Coronary artery (tissue), 2 donors: Measurements from ENCODE around the gene CLIP1.
"Not testable (repeated sequence)": the region's sequence is repeated elsewhere in the genome, so short reads cannot be mapped to it uniquely, and the experiment has no call there.

ENCODE experiments used
- DNase-seq: peaks from one replicate; pipeline ENCODE4 v3.0.0-alpha.2; 2017; ENCODE audit warnings: low spot score
- H3K27ac ChIP-seq, 2 donors: fragments of 200-600 bp; sonication (generic); one replicate each; pipeline ENCODE4 v1.5.1; 2016 to 2019
- H3K4me3 ChIP-seq: fragments of 200-600 bp; sonication (generic); 2 replicates; pipeline ENCODE4 v1.5.1; 2016; ENCODE audit warnings: mild to moderate bottlenecking, moderate library complexity
- CTCF ChIP-seq: fragments of 200-600 bp; sonication (generic); IDR thresholded peaks from one replicate; pipeline ENCODE4 v1.5.1; 2019; ENCODE audit warnings: antibody characterized with exemption

CLIP1 gene

GRCh38 chr12:122421821-122422729 lies at the start of gene CLIP1:
Gene CLIP1 (minus strand): TSS chr12:122422669. CDS start chr12:122380452, 42,217 bp downstream.
- TF ChIP-seq CTCF, result peak; percentile 32
- H3K27ac ChIP-seq, result peak within 1 kb of the TSS; percentile 91 to 100
- DNase-seq, result peak; percentile 83
- peak within 1 kb of the TSS; percentile 95 for H3K4me3 ChIP-seq

- H3K4me3 ChIP-seq, result no peak overlapping the region
- peak overlapping the region; percentile 68 to 86 for H3K27ac ChIP-seq
- TF ChIP-seq CTCF, result peak; percentile 43
- DNase-seq, result no peak
Measured at GRCh38 chr12:122471324-122472226, 49.1 kb upstream of the CLIP1 start.

GRCh38 chr12:122470576-122470975 lies 48.1 kb upstream of the CLIP1 start:
- H3K27ac ChIP-seq, result peak overlapping the region in 1 of 2 donors; percentile 68
- H3K4me3 ChIP-seq, DNase-seq: not testable (repeated sequence)

GRCh38 chr12:122469856-122470255 lies 47.4 kb upstream of the CLIP1 start:
- H3K4me3 ChIP-seq, DNase-seq, H3K27ac ChIP-seq: not testable (repeated sequence)

- H3K4me3 ChIP-seq, result no peak overlapping the region
- no peak for TF ChIP-seq CTCF
- DNase-seq, result no peak
- H3K27ac ChIP-seq, result no peak overlapping the region
Measured at GRCh38 chr12:122467983-122468382, 45.5 kb upstream of the CLIP1 start.

GRCh38 chr12:122464317-122465042 lies 42.0 kb upstream of the CLIP1 start:
- DNase-seq, result peak; percentile 77
- peak overlapping the region; percentile 35 to 65 for H3K27ac ChIP-seq

GRCh38 chr12:122460641-122461040 lies 38.2 kb upstream of the CLIP1 start:
- no peak overlapping the region for H3K4me3 ChIP-seq
- TF ChIP-seq CTCF, result no peak
- peak overlapping the region; percentile 10 to 25 for H3K27ac ChIP-seq
- no peak for DNase-seq

More at GRCh38 chr12:122464317-122465042, 42.0 kb upstream of the CLIP1 start:
- H3K4me3 ChIP-seq, result not testable (repeated sequence)

GRCh38 chr12:122460061-122460460 lies 37.6 kb upstream of the CLIP1 start:
- no peak for TF ChIP-seq CTCF
- Histone ChIP-seq H3K27ac (peak overlapping the region in 1 of 2 donors; percentile 10), H3K4me3 (no peak overlapping the region)
- DNase-seq, result no peak
